Calu3 (cell line): ENCODE measurements around the gene PIN1. TPM values are rescaled to one million over a fixed set of nuclear protein-coding genes. Genes with fewer than 3 reads are reported as not detected.
A peak's percentile ranks its signal among the peaks of the same experiment; 100 is the strongest.

Experiments
- BruUV-seq: library from RNA; stranded (reverse); fragments of 400-500 nt; replicated peaks from 2 replicates; lab custom pipeline; 2021; lab: Mats Ljungman, UMichigan
- CTCF ChIA-PET: fragments of 300-600 bp; sonication (Branson Sonifier 250); formaldehyde crosslinking; loops from one replicate; lab custom pipeline; 2022; ENCODE audit warnings: antibody characterized with exemption; lab: Charles Lee
- DNase-seq: peaks from one replicate; pipeline ENCODE4 v3.0.0; 2022
- H3K27ac Mint-ChIP-seq: one replicate; pipeline ENCODE4 v1.8.0; 2022; ENCODE audit warnings: mixed read lengths; ENCODE audit not compliant: unreplicated experiment
- H3K27me3 Mint-ChIP-seq: one replicate; pipeline ENCODE4 v1.8.0; 2022; ENCODE audit warnings: mixed read lengths; ENCODE audit not compliant: unreplicated experiment
- H3K36me3 Mint-ChIP-seq: one replicate; pipeline ENCODE4 v1.8.0; 2022; ENCODE audit warnings: mild to moderate bottlenecking, moderate library complexity, mixed read lengths; ENCODE audit not compliant: insufficient read depth, unreplicated experiment
- H3K4me1 Mint-ChIP-seq: one replicate; pipeline ENCODE4 v1.8.0; 2022; ENCODE audit warnings: mild to moderate bottlenecking, low read depth, mixed read lengths; ENCODE audit not compliant: unreplicated experiment
- H3K4me3 Mint-ChIP-seq: one replicate; pipeline ENCODE4 v1.8.0; 2022; ENCODE audit warnings: mild to moderate bottlenecking, low read depth, moderate library complexity, mixed read lengths; ENCODE audit not compliant: unreplicated experiment
- H3K9me3 Mint-ChIP-seq: one replicate; pipeline ENCODE4 v1.8.0; 2022; ENCODE audit warnings: low read depth, mixed read lengths; ENCODE audit not compliant: unreplicated experiment
- intact Hi-C: fragments of 100-400 bp; cut with micrococcal nuclease; formaldehyde crosslinking; loops from one replicate; pipeline ENCODE4 v1.10.0; 2022; ENCODE audit not compliant: unreplicated experiment
- total RNA-seq: library from RNA; stranded (reverse); gene quantifications from 2 replicates; pipeline ENCODE4 v1.2.3, GENCODE V29; 2022
- TF ChIP-seq, protein P1 (sequence below): fragments of 200-600 bp; IDR thresholded peaks from one replicate; pipeline ENCODE4 v1.8.0; 2022; ENCODE audit warnings: antibody characterized with exemption; ENCODE audit not compliant: unreplicated experiment

The PIN1 gene
- total RNA-seq, 1 experiment from 2014 or later, result 49.5 TPM

DNA sequence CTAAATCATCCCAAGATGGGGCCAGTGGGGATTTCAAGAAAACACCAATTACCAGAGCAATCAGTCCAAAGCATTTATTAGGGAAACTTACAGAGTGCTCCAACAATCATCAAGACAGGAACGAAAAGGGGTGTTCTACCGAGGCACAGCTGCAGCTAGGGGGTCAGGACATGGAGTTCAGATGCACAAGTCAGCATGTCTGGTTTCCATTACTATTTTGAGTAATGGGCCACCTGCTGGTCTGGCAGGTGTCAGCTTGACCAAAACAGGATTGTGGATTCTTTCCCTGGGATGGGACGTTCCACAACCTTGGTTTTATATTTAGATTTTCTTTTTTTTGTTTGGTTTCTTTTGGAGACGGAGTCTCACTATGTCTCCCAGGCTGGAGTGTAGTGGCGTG is 11.3 kb upstream of the PIN1 start:
- H3K4me1 Mint-ChIP-seq, result peaks cover 9% of the 10 kb centered on the region
- no peaks in the 10 kb centered on the region for H3K27me3 Mint-ChIP-seq
- no peaks in the 10 kb centered on the region for H3K9me3 Mint-ChIP-seq
- TF ChIP-seq, protein P1, sequence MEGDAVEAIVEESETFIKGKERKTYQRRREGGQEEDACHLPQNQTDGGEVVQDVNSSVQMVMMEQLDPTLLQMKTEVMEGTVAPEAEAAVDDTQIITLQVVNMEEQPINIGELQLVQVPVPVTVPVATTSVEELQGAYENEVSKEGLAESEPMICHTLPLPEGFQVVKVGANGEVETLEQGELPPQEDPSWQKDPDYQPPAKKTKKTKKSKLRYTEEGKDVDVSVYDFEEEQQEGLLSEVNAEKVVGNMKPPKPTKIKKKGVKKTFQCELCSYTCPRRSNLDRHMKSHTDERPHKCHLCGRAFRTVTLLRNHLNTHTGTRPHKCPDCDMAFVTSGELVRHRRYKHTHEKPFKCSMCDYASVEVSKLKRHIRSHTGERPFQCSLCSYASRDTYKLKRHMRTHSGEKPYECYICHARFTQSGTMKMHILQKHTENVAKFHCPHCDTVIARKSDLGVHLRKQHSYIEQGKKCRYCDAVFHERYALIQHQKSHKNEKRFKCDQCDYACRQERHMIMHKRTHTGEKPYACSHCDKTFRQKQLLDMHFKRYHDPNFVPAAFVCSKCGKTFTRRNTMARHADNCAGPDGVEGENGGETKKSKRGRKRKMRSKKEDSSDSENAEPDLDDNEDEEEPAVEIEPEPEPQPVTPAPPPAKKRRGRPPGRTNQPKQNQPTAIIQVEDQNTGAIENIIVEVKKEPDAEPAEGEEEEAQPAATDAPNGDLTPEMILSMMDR, result no peak
- no peak for DNase-seq
- H3K4me3 Mint-ChIP-seq, result no peak overlapping the region
- peaks cover 31% of the 10 kb centered on the region for H3K36me3 Mint-ChIP-seq
- BruUV-seq, result no TSS peak
- intact Hi-C loops, result no loop called here
- no peak overlapping the region for H3K27ac Mint-ChIP-seq
- CTCF ChIA-PET, result no interaction called here

DNA sequence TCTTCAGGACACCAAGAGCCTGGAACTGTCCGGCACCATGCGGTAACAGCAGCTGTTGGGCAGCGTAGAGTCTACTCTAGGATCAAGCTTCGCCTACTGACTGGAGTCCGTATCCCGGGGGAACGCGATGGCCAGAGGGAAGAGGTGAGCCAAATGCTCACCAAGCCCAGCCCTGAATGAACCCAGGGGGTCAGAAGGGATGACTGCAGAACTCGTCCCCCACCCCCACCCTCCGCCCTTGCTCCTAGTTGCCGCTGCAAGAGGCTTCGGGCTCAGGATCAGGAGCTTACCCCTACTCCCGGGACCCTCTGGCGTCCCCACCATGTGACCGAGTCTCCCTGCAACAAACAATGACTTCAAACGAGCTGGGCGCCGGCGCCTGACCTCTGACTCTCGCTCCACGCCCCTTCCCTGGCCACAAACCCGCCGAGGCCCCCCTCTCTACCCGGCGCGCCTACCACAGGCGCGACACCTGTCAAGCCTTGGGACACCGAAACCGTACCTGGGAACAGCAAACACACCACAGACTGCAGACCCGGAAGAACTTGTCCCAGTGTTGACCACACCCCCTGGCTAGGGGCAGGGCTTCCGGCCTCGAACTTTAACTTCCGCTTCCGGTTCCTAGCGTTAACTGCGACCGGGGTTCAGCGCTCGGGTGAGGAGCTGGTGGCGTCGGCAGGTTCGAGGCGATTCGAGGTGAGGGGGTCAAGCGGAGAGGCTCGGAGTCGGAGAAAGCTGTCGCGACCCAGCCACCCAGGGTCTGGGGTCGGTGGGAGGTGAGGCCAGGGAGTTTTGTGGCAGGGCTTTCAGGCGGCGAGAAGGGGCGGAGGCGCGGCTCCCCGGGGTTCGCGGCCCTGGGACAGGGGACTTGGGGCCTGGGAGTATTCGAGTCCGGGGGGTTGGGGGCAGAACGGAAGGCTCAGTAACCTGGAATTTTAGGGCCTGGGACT is 7.6 kb upstream of the PIN1 start, which contains the start of gene UBL5:
UBL5 (plus strand) TSS at position 630 of the 950 bp plus-strand sequence. CDS start 420 bp downstream, outside the sequence.
- DNase-seq, result peak; percentile 85
- Mint-ChIP-seq H3K27me3 (no peaks in the 10 kb centered on the region), H3K4me3 (peak within 1 kb of the TSS; percentile 95), H3K4me1 (peaks cover 9% of the 10 kb centered on the region), H3K36me3 (peaks cover 24% of the 10 kb centered on the region), H3K27ac (peak within 1 kb of the TSS; percentile 89), H3K9me3 (no peaks in the 10 kb centered on the region)
- TF ChIP-seq, protein P1, result no peak
- TSS peak; percentile 73 for BruUV-seq
- intact Hi-C loops, result no loop called here
- CTCF ChIA-PET, result interaction anchor here (0.6 kb wide), 2 partner anchors 50 to 1884 kb away, joined by 3 read pairs; partner anchors contain the start of gene TIMM44

DNA sequence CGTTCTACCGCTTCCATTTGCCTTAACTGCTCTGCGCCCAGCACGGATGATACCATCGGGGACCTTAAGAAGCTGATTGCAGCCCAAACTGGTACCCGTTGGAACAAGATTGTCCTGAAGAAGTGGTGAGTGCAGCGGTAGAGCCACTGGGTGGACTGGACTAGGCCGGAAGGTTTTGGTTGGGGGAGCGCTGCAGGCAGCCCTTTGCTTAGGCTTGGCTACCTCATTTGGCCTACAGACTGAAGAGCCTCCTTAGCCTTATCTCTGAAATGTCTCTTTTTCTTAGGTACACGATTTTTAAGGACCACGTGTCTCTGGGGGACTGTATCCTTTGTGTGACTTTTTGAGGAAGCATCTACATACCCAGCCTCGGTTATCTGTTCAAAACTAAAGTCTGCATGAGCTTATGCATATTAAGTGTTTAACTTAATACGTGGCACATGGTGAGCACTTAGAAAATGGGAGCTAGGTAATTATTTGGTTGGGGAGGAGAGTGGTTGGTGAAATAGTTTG is 6.5 kb upstream of the PIN1 start:
- Mint-ChIP-seq H3K9me3 (no peaks in the 10 kb centered on the region), H3K27me3 (no peaks in the 10 kb centered on the region), H3K4me3 (peak overlapping the region; percentile 95), H3K4me1 (peaks cover 9% of the 10 kb centered on the region), H3K36me3 (peaks cover 24% of the 10 kb centered on the region), H3K27ac (no peak overlapping the region)
- BruUV-seq, result TSS peak; percentile 74
- CTCF ChIA-PET, result no interaction called here
- DNase-seq, result no peak
- TF ChIP-seq, protein P1, result no peak
- intact Hi-C loops, result no loop called here

DNA sequence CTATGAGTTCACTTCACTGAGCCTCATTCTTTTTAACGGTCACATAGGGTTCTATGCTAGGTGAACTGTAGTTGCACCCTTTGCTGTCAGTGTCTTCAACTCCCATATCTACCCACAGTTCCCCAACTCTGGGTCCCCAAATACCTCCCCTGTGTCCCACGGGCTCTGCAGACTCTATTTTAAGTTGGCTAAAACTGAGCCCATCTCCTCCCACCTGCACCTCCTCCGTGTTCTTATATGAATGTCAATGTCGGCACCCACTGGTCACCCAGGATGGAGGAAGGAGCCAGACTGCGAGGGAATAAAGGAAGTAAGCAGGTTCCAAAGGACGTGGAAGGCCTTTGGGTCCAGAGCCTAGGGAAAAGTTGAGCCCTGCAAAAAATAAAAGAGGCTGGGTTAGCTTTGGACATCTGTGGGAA is 802 bp upstream of the PIN1 start:
- Mint-ChIP-seq H3K27ac (peak overlapping the region; percentile 63), H3K4me1 (peaks cover 6% of the 10 kb centered on the region), H3K36me3 (peaks cover 32% of the 10 kb centered on the region), H3K27me3 (no peaks in the 10 kb centered on the region), H3K4me3 (peak overlapping the region; percentile 82), H3K9me3 (no peaks in the 10 kb centered on the region)
- TF ChIP-seq, protein P1, result no peak
- DNase-seq, result no peak
- CTCF ChIA-PET, result no interaction called here
- BruUV-seq, result no TSS peak
- intact Hi-C loops, result no loop called here
